C1 segment of cervical spinal cord (tissue), 14 donors: ENCODE measurements around the gene ZNF426.

Source experiments
- DNase-seq, 14 donors: peaks; one replicate each; lab custom pipeline; 2025; lab: John Stamatoyannopoulos, UW

ZNF426 gene

DNA sequence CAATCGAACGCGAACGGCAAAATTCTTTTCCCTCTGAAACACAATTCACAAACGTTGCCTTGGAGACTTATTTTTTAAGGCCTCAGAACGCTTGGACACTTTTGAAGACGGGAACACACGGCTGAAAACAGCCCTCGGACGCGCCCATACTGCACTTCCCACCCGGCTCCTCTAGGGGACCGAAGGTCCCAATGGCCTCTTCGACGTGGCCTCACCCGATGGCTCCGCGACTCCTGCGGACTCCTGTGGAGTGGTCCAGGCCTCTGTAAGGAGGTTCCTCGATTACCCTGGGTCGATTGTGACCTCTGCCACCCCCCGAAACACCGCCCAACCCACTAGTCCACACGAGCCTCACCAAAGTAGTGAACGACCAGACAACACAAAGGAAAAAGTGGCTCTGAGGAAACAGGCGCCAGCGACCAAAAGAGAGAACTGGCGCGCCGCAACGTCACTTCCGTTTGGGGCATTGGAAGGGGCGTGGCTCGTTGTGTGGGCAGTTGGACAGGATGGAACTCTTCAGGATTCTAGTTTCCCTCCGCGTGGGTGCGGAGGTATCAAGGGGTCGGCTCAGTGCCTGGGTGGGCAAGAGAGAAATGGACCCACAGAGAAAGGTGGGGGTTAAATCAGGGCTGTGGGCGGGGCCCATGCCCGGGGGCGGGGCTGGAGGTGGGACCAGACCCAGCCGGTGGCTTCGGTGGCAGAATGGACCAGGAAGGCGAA, 40.1 kb downstream of the ZNF426 start, which contains the start of gene ZNF560:
Gene ZNF560, minus strand, starts transcription at position 434 of the 720 bp plus-strand sequence. CDS start 23,303 bp downstream, outside the sequence.
- no peak for DNase-seq

DNA sequence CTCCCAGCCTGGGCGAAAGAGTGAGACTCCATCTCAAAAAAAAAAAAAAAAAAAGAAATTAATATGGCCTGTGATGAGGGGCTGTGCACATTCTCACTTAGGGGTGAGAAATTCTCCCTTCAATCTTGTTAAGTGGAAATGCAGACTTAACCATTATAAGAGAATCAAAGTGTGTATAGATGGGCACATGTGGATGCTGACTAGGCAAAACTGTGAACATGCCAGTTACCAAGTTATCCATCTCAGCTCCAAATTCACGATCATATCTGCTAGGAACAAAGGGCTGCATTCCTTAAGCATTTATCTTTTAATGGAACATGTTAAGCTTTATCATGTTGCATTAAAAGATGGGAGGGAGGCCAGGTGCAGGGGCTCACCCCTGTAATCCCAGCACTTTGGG, 44.3 kb downstream of the ZNF426 start:
- DNase-seq = no peak

DNA sequence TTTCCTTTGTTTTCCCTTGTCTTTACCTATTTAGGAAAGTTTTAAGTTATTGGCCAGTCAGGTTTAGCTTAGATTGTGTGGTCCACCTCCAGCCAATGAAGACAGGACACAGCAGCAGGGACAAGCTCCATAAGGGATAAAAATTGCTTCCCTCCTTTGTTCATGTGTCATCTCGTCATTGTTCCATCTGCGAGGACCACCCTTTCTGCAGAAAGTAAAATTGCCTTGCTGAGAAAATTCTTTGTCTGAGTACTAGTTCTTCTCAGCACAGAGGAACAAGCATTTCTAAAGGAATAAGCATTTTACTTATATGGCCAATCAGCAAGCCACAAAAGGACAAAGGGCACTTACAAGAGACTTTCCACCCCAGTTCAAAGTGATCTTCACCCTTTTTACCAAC, 51.4 kb downstream of the ZNF426 start:
- no peak for DNase-seq

DNA sequence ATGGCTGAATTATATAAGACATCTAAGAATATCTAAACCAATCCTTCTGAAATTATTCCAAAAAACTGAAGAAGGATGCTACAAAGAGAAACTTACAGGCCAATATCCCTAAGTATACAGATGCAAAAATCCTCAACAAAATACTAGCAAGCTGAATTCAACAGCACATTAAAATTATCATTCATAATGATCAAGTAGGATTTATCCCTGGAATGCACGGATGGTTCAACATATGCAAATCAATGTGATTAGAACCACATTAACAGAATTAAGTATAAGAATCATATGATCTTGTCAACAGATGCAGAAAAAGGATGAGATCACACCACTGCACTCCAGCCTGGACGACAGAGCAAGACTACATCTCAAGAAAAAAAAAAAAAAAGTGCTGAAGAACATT, 53.3 kb downstream of the ZNF426 start:
- no peak for DNase-seq

DNA sequence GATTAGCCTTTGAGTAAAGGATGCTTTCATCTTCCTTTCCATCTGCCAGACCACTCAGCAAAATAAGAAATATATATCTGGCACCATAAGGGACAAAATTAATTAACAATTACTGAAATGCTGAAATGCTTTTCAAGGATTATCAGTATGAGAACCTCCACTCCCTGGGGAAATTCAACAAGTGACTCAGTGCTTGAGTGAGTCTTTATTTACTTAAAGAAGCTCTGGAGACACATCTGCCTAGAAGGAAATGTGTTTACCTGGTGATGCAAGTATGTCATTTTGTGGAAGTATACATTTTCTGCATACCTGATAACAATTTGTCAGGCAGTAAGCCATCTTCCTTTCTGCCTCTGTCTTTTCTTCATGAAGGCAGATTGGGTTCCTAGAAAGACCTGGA, 63.5 kb downstream of the ZNF426 start:
- DNase-seq = no peak
